ENCODE results near the gene SLIT3. TPM values are rescaled to one million over a fixed set of nuclear protein-coding genes. Genes with fewer than 3 reads are reported as not detected.

Gene SLIT3
- polyA plus RNA-seq, 3 donors, result 48.8 to 51.1 (median 50.1) TPM

- no peak for DNase-seq (ENCODE audit: low read depth in 3 of 3, low spot score in 2 of 3)
Observed at GRCh38 chr5:168819004-168819621, 481.8 kb downstream of the SLIT3 start.

GRCh38 chr5:168818558-168818957 is 482.4 kb downstream of the SLIT3 start:
- DNase-seq (ENCODE audit: low read depth in 3 of 3, low spot score in 2 of 3), result no peak

- no peak for DNase-seq (ENCODE audit: low read depth in 3 of 3, low spot score in 2 of 3)
Observed at GRCh38 chr5:168817591-168817990, 483.3 kb downstream of the SLIT3 start.

GRCh38 chr5:168816661-168817060 is 484.3 kb downstream of the SLIT3 start:
- no peak for DNase-seq (ENCODE audit: low read depth in 3 of 3, low spot score in 2 of 3)

- DNase-seq (ENCODE audit: low read depth in 3 of 3, low spot score in 2 of 3), result no peak
Observed at GRCh38 chr5:168813184-168813968, 487.6 kb downstream of the SLIT3 start.

GRCh38 chr5:168810641-168811040 is 490.3 kb downstream of the SLIT3 start:
- no peak for DNase-seq (ENCODE audit: low read depth in 3 of 3, low spot score in 2 of 3)

GRCh38 chr5:168809218-168809617 is 491.7 kb downstream of the SLIT3 start:
- DNase-seq (ENCODE audit: low read depth in 3 of 3, low spot score in 2 of 3), result no peak

GRCh38 chr5:168808051-168808616 is 492.8 kb downstream of the SLIT3 start:
- DNase-seq (ENCODE audit: low read depth in 3 of 3, low spot score in 2 of 3), result no peak

- DNase-seq (ENCODE audit: low read depth in 3 of 3, low spot score in 2 of 3), result no peak
Observed at GRCh38 chr5:168807287-168807686, 493.7 kb downstream of the SLIT3 start.

- DNase-seq (ENCODE audit: low read depth in 3 of 3, low spot score in 2 of 3), result no peak
Observed at GRCh38 chr5:168803541-168803940, 497.4 kb downstream of the SLIT3 start.

GRCh38 chr5:168802337-168802736 is 498.6 kb downstream of the SLIT3 start:
- DNase-seq (ENCODE audit: low read depth in 3 of 3, low spot score in 2 of 3), result no peak

GRCh38 chr5:168801567-168801966 is 499.4 kb downstream of the SLIT3 start:
- DNase-seq (ENCODE audit: low read depth in 3 of 3, low spot score in 2 of 3), result no peak

GRCh38 chr5:168800701-168801100 is 500.2 kb downstream of the SLIT3 start:
- DNase-seq (ENCODE audit: low read depth in 3 of 3, low spot score in 2 of 3), result no peak

- DNase-seq (ENCODE audit: low read depth in 3 of 3, low spot score in 2 of 3), result no peak
Observed at GRCh38 chr5:168798065-168799023, 502.6 kb downstream of the SLIT3 start.

GRCh38 chr5:168796593-168797580 is 504.1 kb downstream of the SLIT3 start:
- DNase-seq (ENCODE audit: low read depth in 3 of 3, low spot score in 2 of 3), result no peak

GRCh38 chr5:168796000-168796399 is 504.9 kb downstream of the SLIT3 start:
- no peak for DNase-seq (ENCODE audit: low read depth in 3 of 3, low spot score in 2 of 3)

GRCh38 chr5:168793841-168794837 is 506.8 kb downstream of the SLIT3 start:
- no peak for DNase-seq (ENCODE audit: low read depth in 3 of 3, low spot score in 2 of 3)

- no peak for DNase-seq (ENCODE audit: low read depth in 3 of 3, low spot score in 2 of 3)
Observed at GRCh38 chr5:168792678-168793077, 508.3 kb downstream of the SLIT3 start.
